GM19463 (cell line): ENCODE measurements around the gene VPREB1.
"Not testable (repeated sequence)": the region's sequence is repeated elsewhere in the genome, so short reads cannot be mapped to it uniquely, and the experiment has no call there.

ENCODE experiments used
- ATAC-seq: cut with Tn5 transposase; IDR thresholded peaks from one replicate; pipeline ENCODE4 v1.9.1; 2021; ENCODE audit warnings: mild to moderate bottlenecking, moderate library complexity; ENCODE audit not compliant: unreplicated experiment

Gene VPREB1, protein sequence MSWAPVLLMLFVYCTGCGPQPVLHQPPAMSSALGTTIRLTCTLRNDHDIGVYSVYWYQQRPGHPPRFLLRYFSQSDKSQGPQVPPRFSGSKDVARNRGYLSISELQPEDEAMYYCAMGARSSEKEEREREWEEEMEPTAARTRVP

DNA sequence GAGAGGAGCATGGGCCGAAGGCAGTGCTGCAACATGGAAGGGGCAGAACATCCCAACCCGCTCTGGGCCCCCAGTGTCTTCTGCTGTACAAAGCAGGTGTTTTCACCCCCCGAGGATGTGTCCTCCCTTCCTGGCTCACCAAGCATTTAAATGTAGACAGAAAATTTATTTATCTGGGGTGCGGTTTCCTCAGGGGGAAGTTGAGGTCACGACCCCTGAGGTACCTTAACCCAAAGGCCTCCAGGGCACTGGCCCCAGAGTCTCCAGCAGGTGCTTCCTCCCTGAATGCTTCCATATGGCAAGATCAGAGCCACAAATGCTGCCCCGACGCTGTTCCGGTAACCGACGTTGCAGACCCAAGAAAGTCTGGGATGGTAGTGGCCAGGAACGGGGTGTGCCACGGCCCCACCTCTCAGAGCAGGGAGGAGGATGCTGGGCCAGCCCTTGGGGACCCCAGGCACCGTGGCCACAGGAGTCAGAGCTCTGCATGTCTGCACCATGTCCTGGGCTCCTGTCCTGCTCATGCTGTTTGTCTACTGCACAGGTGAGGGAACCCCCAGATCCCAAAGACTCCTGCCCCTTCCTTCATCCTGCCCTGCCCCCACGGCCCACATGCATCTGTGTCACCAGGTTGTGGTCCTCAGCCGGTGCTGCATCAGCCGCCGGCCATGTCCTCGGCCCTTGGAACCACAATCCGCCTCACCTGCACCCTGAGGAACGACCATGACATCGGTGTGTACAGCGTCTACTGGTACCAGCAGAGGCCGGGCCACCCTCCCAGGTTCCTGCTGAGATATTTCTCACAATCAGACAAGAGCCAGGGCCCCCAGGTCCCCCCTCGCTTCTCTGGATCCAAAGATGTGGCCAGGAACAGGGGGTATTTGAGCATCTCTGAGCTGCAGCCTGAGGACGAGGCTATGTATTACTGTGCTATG, at the start of gene VPREB1:
VPREB1 (plus strand) TSS at position 471 of the 935 bp plus-strand sequence; CDS start at position 499, 28 bp downstream.
- no peak for ATAC-seq

DNA sequence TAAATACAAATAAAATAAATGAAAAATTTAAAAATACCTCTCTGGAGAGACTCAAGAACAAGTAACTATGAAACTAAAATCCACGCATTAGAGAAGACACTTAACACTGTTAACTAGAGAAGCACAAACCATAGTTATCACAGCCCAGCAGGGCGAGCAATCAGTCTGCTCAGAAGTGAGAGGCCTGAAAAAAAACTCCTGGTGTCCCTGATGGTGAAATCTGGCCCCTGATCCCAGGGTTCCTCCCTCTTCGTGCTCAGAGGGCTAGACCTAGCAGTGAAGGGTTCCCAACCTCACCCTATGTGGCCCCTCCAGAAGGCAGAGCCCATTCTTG, 49.7 kb upstream of the VPREB1 start:
- ATAC-seq = no peak

DNA sequence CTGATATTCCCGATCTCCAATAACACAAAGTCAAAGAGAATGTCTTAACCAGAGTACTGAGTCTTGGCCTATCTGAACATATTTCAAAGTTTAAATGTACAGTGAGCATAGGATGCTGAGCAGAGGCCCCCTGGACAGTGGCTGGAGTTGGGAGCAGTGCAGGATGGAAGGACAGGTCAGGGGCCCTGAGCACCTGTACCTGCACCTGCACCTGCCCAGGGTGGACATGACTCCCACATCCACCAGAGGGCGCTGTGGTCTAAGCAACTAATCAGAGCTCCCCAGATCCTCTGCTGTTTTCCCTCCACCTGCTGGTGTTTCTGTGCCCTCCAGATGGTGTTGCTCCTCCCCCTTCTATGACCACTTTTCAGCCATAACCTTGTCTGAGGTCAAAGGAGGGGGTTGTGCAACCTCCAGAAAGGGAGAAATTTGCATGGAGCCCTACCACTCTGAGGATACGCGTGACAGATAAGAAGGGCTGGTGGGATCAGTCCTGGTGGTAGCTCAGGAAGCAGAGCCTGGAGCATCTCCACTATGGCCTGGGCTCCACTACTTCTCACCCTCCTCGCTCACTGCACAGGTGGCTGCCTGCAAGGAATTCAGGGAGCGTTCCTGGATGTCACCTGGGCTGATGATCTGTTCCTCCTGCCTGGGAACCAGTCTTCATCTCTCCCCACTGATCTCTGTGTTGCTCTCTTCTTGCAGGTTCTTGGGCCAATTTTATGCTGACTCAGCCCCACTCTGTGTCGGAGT, 49.1 kb upstream of the VPREB1 start:
- peak; percentile 71 for ATAC-seq

DNA sequence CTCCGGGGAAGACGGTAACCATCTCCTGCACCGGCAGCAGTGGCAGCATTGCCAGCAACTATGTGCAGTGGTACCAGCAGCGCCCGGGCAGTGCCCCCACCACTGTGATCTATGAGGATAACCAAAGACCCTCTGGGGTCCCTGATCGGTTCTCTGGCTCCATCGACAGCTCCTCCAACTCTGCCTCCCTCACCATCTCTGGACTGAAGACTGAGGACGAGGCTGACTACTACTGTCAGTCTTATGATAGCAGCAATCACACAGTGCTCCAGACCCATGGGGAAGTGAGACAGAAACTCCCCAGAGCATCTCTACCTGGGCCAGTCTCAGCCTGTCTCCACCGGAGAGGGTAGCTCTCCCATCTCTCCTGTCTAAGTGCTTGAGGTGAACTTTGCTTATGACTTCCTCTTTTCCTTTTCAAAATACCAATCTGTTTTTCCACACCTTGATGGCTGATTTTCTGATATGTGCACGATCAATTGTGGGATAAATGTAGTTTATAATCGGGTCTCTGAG, 48.5 kb upstream of the VPREB1 start:
- peak; percentile 81 for ATAC-seq

DNA sequence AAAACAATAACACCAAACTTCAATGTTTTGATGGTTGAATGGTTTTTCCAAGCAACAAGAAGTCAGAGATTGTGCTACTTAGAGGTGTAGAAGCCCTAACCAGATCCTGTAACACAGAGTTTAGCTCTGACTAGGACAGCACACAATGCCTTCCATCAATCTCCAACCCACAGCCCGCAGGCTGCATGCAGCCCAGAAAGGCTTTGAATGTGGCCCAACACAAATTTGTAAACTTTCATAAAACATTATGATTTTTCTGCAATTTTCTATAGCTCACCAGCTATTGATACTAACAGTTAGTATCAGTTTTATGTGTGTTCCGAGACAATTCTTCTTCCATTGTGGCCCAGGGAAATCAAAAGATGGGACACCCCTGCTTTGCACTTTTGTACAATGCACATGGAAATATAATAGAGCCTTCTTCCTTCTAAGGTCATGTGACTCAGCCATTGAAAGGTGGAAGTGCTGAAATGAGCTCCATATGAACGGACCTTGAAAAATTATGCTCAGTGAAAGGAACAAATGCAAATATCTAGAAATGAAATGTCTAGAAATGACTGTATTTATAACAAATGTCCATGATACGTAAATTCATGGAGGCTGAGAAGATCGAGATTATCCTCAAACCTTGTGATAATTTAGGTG, 47.6 kb upstream of the VPREB1 start:
- no peak for ATAC-seq

DNA sequence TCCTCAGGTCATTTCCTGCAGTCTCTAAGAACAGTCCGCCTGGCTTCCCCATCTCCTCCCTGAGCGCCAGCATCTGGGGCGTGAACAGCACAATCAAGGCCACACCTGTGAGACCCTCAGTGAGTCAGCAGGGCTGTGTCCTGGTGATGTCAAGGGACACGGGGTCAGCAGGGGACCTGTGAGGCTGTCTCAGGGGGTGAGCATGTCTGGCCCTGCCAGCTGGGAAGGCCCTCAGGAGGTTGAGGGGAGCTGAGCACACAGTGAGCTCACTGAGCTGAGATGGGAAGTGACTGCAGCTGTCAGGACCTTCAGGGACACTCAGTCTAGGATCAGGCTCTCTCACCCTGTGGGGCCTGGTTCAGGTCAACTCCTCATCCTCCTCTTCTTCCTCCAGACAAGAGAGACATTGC, 46.6 kb upstream of the VPREB1 start:
- ATAC-seq = no peak

DNA sequence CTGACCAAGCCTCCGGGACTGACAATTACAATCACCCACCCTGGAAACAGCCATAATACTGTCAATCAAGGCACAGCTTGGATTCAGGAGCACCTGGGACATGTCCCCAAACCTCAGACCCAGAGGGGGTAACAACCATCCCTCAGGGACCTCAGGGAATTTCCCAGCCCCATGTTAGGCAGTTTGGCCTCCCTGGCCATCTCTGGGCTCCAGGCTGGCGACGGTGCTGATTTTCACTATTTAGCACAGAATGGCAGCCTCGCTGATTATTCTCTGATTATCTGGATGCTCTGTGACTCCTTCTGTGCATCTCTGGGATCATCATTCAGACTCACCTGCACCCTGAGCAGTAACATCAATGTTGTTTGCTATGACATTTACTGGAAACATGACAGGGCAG, 45.8 kb upstream of the VPREB1 start:
- ATAC-seq = no peak

DNA sequence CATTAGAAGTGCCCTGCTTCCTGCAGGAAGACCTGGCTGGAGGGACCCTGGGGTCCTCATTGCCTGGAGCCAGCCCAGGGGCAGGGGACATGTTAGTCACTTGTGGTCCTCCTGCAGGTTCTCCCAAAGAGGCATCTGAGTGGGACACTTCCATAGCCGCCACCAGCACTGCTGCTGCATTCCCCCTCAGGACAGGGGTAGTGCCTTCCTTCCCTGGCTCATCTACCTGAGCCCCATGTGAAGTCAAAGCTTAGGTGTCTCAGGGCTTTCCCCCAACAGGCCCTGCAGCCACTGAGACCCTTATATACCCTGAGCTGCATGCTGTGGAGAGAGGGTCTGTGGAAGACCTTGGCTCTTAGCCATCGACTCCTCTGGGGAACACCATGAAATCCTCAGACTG, 45.0 kb upstream of the VPREB1 start:
- no peak for ATAC-seq

DNA sequence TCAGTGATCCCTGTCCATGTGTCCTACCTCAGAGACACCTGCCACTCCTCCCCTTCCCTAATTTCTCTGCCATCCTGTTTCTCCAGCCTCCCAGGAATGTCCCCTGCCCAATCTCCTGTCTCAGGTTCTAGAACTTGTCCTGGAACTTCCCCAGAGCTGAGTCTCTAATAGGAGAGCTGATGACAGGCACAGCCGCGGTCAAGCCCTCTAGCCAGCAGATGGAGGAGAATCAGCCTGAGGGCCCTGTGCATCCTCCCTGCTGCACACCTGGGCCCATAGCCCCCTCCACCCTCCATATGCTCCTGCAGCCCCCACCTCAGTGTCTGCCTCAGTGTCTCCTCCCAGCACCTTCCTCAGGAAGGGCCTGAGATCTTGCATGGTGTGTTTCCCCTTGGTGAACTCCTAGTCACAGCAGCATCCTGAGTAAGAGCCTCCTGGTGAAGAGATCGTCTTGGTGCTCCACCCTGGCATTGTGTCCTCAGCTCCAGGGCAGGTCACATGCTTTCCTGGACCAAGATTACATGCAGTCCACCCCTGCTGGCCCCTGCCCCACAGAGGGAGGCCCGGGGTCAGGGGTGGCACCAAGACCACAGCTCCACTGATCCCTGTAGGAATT, 43.9 kb upstream of the VPREB1 start:
- no peak for ATAC-seq

DNA sequence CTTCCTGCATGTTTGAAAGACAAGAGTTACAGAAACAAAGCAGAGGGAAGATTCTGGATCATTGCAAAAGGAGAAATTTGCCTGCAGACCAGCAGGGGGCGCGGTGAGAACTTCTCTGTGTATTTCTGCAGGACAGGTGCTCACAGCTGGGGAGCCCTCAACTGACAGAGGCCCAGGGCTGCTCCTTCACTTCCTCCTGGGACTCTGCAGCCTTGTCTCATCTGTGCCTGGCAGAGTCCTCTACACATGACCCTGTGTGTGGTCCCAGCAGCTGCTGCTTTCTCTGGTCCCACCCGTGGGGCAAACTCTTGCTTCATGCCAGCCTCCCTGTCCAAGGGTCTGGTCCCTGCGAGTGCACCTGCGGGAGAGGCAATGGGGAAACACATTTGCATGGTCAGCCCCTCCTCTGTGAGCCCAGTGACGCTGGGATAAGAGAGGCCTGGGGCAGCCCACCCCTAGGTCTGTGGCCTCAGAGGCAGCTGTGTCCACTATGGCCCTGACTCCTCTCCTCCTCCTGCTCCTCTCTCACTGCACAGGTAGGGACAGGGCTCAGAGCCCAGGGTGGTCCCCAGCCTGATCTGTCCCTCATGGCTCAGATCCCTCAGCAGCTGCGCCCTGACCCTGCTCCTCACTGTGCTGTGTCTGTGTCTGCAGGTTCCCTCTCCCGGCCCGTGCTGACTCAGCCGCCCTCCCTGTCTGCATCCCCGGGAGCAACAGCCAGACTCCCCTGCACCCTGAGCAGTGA, 43.2 kb upstream of the VPREB1 start:
- ATAC-seq = no peak

DNA sequence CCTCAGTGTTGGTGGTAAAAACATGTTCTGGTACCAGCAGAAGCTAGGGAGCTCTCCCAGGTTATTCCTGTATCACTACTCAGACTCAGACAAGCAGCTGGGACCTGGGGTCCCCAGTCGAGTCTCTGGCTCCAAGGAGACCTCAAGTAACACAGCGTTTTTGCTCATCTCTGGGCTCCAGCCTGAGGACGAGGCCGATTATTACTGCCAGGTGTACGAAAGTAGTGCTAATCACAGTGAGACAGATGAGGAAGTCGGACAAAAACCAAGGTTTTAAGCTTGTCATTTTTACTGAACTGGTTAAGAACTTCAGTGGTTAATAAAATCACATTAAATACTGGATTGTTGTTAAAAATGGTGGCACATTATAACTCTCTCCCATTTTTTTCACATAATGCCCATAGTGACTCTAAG, 42.6 kb upstream of the VPREB1 start:
- ATAC-seq = no peak

DNA sequence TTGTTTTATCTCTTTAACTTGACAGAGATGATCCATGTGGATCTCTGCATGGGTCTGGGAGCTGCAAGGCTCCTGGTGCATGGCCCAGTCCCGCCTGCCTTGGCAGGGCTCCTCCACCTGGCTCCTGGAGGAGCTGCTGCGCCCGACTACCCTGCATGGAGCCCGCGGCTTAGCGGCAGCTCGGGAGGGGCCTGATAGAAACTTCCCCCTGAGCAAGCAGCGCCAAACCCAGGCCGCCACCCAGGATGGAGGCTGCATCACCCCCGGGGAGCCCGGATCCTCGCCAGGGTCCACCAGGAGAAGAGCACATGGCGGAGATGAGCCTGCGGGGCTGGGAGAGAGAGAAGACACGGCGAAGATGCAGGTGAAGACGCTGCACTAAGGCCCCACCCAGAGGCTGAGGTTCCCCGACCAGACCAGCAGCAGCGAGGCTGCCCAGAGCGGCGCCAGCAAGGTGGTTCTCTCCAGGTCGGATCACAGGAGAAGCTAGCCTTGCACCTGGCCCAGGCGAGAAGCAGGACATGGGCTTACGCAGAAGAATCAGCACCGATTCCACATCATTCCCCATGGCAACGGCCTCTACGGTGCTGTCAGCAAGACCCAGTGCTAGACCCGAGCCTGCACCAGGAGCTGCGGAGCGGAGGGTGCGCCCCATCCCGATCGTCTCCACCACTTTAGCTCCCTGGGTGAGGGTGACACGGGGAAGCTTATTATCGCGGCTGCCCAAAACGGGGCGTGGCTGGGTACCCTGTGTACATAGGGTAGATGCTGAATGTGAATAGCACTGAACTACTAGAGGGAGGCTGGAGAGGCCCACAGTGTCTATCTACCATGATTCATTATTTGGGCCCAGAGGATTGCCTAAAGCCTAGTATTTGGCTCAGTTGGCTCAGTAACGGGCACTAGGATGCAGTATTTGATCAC, 41.3 kb upstream of the VPREB1 start:
- no peak for ATAC-seq

DNA sequence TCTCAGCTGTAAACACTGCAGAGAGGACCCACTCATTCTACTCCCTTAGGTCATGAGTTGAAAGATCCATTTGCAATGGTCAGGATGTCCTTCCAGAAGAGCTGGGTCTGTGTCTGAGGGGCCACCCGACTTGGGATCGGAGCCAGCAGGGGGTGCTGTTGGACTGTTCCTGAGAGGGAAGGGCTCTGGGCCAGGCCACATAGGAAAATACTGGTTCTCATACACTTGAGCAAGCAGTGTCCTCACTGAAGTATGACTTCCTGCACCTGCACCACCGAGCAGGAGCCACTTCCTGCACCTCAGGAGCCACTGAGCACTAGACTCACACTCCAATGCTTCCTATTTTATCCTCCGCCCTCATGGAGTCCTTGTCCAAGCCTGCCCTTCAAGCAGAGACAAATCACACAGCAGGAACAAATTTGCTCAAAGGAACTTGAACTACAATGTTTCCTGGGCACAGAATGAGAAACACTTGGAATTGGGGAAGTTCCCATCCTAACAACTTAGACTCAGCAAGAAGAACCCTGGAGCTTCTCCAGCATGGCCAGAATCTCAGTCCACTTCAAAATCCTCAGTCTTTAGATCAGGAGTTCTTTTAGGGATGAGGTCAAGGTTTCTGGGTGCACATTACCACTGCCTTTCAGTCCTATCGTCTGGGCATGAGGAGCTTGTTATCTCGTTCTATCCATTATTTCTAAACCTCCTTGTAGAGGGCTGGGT, 36.6 kb upstream of the VPREB1 start:
- peak; percentile 62 for ATAC-seq

DNA sequence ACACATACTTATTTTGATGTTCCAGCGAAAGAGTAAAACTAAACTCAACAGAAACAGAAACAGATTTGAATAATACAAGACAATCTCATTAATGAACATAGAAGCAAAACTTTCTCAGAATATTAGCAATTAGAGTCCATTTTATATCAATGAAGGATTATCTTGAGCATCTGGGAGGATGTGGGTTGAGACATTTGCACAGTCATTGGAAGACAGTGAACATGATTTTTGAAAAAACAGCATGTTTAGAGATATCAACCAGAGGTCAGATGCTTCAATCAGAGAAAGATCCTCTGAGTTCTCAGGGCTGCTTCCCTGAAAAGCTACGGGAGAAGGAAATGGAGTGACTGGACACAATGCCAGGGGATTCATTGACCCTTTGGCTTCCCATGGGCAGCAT, 35.9 kb upstream of the VPREB1 start:
- ATAC-seq = no peak

DNA sequence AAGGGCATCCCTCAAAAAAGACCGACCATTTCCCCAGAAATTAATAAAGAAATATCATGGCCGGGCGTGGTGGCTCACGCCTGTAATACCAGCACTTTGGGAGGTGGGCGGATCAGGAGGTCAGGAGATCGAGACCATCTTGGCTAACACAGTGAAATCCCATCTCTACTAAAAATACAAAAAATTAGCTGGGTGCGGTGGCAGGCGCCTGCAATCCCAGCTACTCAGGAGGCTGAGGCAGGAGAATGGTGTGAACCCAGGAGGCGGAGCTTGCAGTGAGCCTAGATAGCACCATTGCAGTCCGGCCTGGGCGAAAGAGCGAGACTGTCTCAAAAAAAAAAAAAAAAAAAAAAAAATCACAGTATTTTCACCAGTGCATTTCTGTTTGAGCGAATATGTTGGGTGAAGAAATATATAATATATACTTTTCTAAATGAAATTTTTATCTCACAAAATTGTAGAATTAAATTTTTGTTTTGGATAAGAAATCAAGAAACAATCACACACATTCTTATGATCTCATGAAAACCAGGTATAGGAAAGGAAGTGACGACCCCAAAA, 35.4 kb upstream of the VPREB1 start:
- ATAC-seq = not testable (repeated sequence)

DNA sequence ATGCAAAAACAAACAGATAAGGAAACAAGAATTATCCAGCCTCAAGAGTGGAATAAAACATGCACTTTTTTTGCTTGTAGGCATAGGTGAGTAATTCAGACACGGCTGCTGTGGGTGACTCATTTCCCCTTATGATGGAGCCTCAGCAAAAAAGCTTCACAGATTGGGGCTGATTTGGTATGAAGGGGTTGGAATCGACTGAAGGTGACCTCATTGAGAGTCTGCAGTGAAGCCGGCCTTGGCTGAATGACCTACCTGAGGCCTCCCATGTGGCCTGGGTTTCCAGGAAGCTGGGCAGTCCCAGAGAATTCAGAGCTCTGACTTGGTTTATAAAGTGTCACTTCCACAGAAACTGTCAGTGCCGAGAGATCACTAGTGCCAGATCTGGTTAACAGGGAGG, 34.2 kb upstream of the VPREB1 start:
- peak; percentile 44 for ATAC-seq

DNA sequence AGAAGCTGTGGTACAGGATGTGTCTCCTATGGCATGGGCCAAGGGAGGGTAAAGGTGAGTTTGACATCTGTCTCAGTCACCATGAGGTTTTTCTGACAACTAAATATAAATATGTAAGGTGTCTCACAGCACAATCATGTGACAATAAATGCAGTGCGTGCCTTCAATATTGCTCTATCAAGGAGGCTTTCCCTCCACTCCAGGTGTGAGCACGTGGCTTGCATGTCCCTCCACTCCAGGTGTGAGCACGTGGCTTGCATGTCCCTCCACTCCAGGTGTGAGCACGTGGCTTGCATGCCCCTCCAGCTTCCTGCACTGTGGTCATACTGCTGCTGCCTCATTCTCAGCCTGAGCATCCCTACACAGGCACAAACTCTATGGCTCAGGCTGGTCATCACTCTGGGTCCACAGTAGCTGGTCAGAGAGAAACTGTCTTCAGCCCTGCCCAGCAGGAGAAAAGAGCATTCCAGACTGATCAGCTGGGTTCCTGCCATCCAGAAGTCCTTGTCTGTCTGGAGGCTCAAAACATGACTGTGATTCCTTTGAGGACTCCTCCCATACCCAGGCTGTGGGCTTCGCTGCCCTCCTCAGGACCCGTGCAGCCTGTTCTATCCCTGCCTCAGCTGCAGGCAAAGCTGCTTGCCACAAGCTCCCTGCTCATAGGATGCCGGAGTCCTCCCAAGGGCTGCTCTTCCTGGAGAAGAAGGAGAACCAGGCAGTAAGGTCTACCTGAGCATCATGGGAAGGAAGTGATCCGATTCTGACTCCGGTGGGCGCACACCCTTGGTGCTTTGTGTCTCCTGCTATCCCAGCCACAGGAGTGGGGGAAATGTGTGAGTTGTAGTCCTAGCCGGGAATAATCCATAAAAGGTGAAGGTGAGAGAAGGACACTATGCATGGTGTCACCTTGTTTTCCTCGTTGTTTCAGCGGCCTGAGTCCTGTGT, 33.4 kb upstream of the VPREB1 start:
- ATAC-seq = no peak
